AG04449 (cell line): Measurements from ENCODE around the gene CFAP91.

Source experiments
- CTCF ChIA-PET: fragments of 350-600 bp; formaldehyde crosslinking; extraction: SDS; loops from one replicate; lab custom pipeline; 2021; ENCODE audit warnings: antibody characterized with exemption; lab: Yijun Ruan, JAX
- POLR2A ChIA-PET: fragments of 400-600, 350-600 bp; formaldehyde crosslinking; extraction: SDS; loops from one replicate; lab custom pipeline; 2020; ENCODE audit warnings: antibody characterized with exemption, inconsistent platforms; lab: Yijun Ruan, JAX
- DNase-seq: peaks from one replicate; pipeline ENCODE4 v3.0.0-alpha.2; 2010; ENCODE audit warnings: low read depth, low spot score
- H3K4me3 ChIP-seq: 2 replicates; pipeline ENCODE4 v1.5.1; 2011; ENCODE audit warnings: low read depth, mild to moderate bottlenecking, control low read depth, low read length
- CTCF ChIP-seq: IDR thresholded peaks from one replicate; pipeline ENCODE4 v1.5.1; 2011; ENCODE audit warnings: mild to moderate bottlenecking, moderate library complexity, low read length, control low read depth, inconsistent platforms; ENCODE audit not compliant: insufficient read depth; ENCODE audit errors: missing control alignments

Gene CFAP91

GRCh38 chr3:119702530-119703527, at the start of gene CFAP91:
Gene CFAP91 (plus strand): TSS chr3:119703022. CDS start chr3:119703099, 77 bp downstream.
- H3K4me3 ChIP-seq, result peak within 1 kb of the TSS; percentile 63
- CTCF ChIA-PET, result interaction anchor here (1.0 kb wide), 1 partner anchor 22 kb away, joined by 3 read pairs; no protein-coding TSS in a partner anchor
- DNase-seq, result peak; percentile 46
- POLR2A ChIA-PET, result interaction anchor here (0.5 to 0.6 kb wide), 2 partner anchors 9 to 27 kb away, joined by 3 to 4 read pairs; no protein-coding TSS in a partner anchor
- no peak for TF ChIP-seq CTCF

GRCh38 chr3:119653876-119654275, 48.9 kb upstream of the CFAP91 start:
- no peak for DNase-seq
- ChIA-PET POLR2A (no interaction called here), CTCF (interaction anchor here (0.7 to 2.1 kb wide), 4 partner anchors 9 to 20 kb away, joined by 3 to 5 read pairs (median 4); no protein-coding TSS in a partner anchor)
- no peak for TF ChIP-seq CTCF
- H3K4me3 ChIP-seq, result no peak overlapping the region

GRCh38 chr3:119657887-119658702, 44.7 kb upstream of the CFAP91 start:
- ChIA-PET CTCF (interaction anchor here (0.9 to 1.4 kb wide), 3 partner anchors 10 to 32 kb away, joined by 3 to 4 read pairs (median 3); no protein-coding TSS in a partner anchor), POLR2A (no interaction called here)
- TF ChIP-seq CTCF, result no peak
- no peak for DNase-seq
- no peak overlapping the region for H3K4me3 ChIP-seq

GRCh38 chr3:119658994-119659393, 43.8 kb upstream of the CFAP91 start:
- no peak for DNase-seq
- CTCF ChIA-PET, result interaction anchor here (1.3 kb wide), 1 partner anchor 9 kb away, joined by 3 read pairs; no protein-coding TSS in a partner anchor
- POLR2A ChIA-PET, result no interaction called here
- TF ChIP-seq CTCF, result no peak
- H3K4me3 ChIP-seq, result no peak overlapping the region

- H3K4me3 ChIP-seq, result no peak overlapping the region
- no peak for TF ChIP-seq CTCF
- POLR2A ChIA-PET, result no interaction called here
- DNase-seq, result no peak
- CTCF ChIA-PET, result interaction anchor here (1.3 kb wide), 1 partner anchor 10 kb away, joined by 3 read pairs; no protein-coding TSS in a partner anchor
Measured at GRCh38 chr3:119659606-119660291, 43.1 kb upstream of the CFAP91 start.
